ENCODE results near the gene GAL3ST3. TPM values are rescaled to one million over a fixed set of nuclear protein-coding genes. Genes with fewer than 3 reads are reported as not detected.
"Not testable (repeated sequence)": the region's sequence is repeated elsewhere in the genome, so short reads cannot be mapped to it uniquely, and the experiment has no call there.

Gene GAL3ST3
- polyA plus RNA-seq, 6 donors from 2014 or later = not detected

- Mint-ChIP-seq H3K27me3 (peaks cover 0 to 27% (median 14%) of the 10 kb centered on the region in 3 donors), H3K36me3 (no peaks in the 10 kb centered on the region), H3K4me1 (peaks cover 0 to 6% (median 0%) of the 10 kb centered on the region in 3 donors), H3K9me3 (no peaks in the 10 kb centered on the region), H3K27ac (no peak overlapping the region), H3K4me3 (peak overlapping the region in 1 of 8 donors; percentile 20)
- ATAC-seq (ENCODE audit: low read depth in 2 of 2) (no peak), DNase-seq (no peak)
Measured at GRCh38 chr11:66012371-66012945, 36.5 kb downstream of the GAL3ST3 start.

- ATAC-seq (ENCODE audit: low read depth in 2 of 2) (peak in 1 of 2 donors; percentile 25), DNase-seq (no peak)
- peak within 1 kb of the TSS in 1 of 6 donors; percentile 74 for H3K27ac Mint-ChIP-seq
- H3K36me3 Mint-ChIP-seq = no peaks in the 10 kb centered on the region
- H3K4me1 Mint-ChIP-seq = peaks cover 0 to 6% (median 0%) of the 10 kb centered on the region in 3 donors
- H3K27me3 Mint-ChIP-seq = peaks cover 0 to 27% (median 14%) of the 10 kb centered on the region in 3 donors
- no peaks in the 10 kb centered on the region for H3K9me3 Mint-ChIP-seq
- peak within 1 kb of the TSS in 2 of 8 donors; percentile 20 to 29 for H3K4me3 Mint-ChIP-seq
Measured at GRCh38 chr11:66011785-66012303, 37.1 kb downstream of the GAL3ST3 start, which contains the start of gene CST6. Gene CST6 (plus strand): TSS chr11:66012008. CDS start chr11:66012045, 37 bp downstream.

- DNase-seq (no peak), ATAC-seq (ENCODE audit: low read depth in 2 of 2) (no peak)
- H3K27ac Mint-ChIP-seq = peak overlapping the region in 1 of 6 donors; percentile 74
- no peaks in the 10 kb centered on the region for H3K9me3 Mint-ChIP-seq
- no peaks in the 10 kb centered on the region for H3K36me3 Mint-ChIP-seq
- H3K4me3 Mint-ChIP-seq = no peak overlapping the region
- peaks cover 0 to 6% (median 0%) of the 10 kb centered on the region in 3 donors for H3K4me1 Mint-ChIP-seq
- H3K27me3 Mint-ChIP-seq = peaks cover 0 to 27% (median 14%) of the 10 kb centered on the region in 3 donors
Measured at GRCh38 chr11:66011239-66011784, 37.6 kb downstream of the GAL3ST3 start.

- Mint-ChIP-seq H3K4me3 (peak overlapping the region in 2 of 8 donors; percentile 12 to 72), H3K27me3 (peaks cover 0 to 27% (median 13%) of the 10 kb centered on the region in 3 donors)
- not testable (repeated sequence) for H3K27ac Mint-ChIP-seq; H3K9me3 Mint-ChIP-seq; H3K36me3 Mint-ChIP-seq; ATAC-seq (ENCODE audit: low read depth in 2 of 2); H3K4me1 Mint-ChIP-seq; DNase-seq
Measured at GRCh38 chr11:66010036-66010435, 38.9 kb downstream of the GAL3ST3 start.

GRCh38 chr11:66008468-66009101 is 40.4 kb downstream of the GAL3ST3 start:
- no peaks in the 10 kb centered on the region for H3K9me3 Mint-ChIP-seq
- peaks cover 0 to 16% (median 6%) of the 10 kb centered on the region in 3 donors for H3K27me3 Mint-ChIP-seq
- ATAC-seq (ENCODE audit: low read depth in 2 of 2) (no peak), DNase-seq (no peak)
- no peaks in the 10 kb centered on the region for H3K36me3 Mint-ChIP-seq
- H3K4me3 Mint-ChIP-seq = no peak overlapping the region
- no peak overlapping the region for H3K27ac Mint-ChIP-seq
- peaks cover 0 to 15% (median 0%) of the 10 kb centered on the region in 3 donors for H3K4me1 Mint-ChIP-seq

- H3K27ac Mint-ChIP-seq = no peak overlapping the region
- ATAC-seq (ENCODE audit: low read depth in 2 of 2) (no peak), DNase-seq (no peak)
- no peak overlapping the region for H3K4me3 Mint-ChIP-seq
- H3K4me1 Mint-ChIP-seq = peaks cover 2 to 20% (median 4%) of the 10 kb centered on the region in 3 donors
- no peaks in the 10 kb centered on the region for H3K9me3 Mint-ChIP-seq
- no peaks in the 10 kb centered on the region for H3K36me3 Mint-ChIP-seq
- H3K27me3 Mint-ChIP-seq = peaks cover 0 to 11% (median 6%) of the 10 kb centered on the region in 3 donors
Measured at GRCh38 chr11:66008095-66008467, 40.9 kb downstream of the GAL3ST3 start.

- Mint-ChIP-seq H3K27me3 (peaks cover 0 to 6% (median 3%) of the 10 kb centered on the region in 3 donors), H3K9me3 (no peaks in the 10 kb centered on the region), H3K4me3 (no peak overlapping the region), H3K36me3 (no peaks in the 10 kb centered on the region), H3K4me1 (peaks cover 3 to 25% (median 13%) of the 10 kb centered on the region in 3 donors), H3K27ac (peak overlapping the region in 1 of 6 donors; percentile 57)
- DNase-seq = no peak
- no peak for ATAC-seq (ENCODE audit: low read depth in 2 of 2)
Measured at GRCh38 chr11:66007201-66007634, 41.7 kb downstream of the GAL3ST3 start.

- H3K4me3 Mint-ChIP-seq = peak overlapping the region in 1 of 8 donors; percentile 19
- DNase-seq (no peak), ATAC-seq (ENCODE audit: low read depth in 2 of 2) (no peak)
- H3K27ac Mint-ChIP-seq = no peak overlapping the region
- H3K4me1 Mint-ChIP-seq = peaks cover 5 to 29% (median 17%) of the 10 kb centered on the region in 3 donors
- H3K9me3 Mint-ChIP-seq = no peaks in the 10 kb centered on the region
- peaks cover 0 to 6% (median 0%) of the 10 kb centered on the region in 3 donors for H3K27me3 Mint-ChIP-seq
- H3K36me3 Mint-ChIP-seq = no peaks in the 10 kb centered on the region
Measured at GRCh38 chr11:66006891-66007176, 42.1 kb downstream of the GAL3ST3 start.

GRCh38 chr11:66006134-66006890 is 42.6 kb downstream of the GAL3ST3 start:
- peaks cover 0 to 6% (median 0%) of the 10 kb centered on the region in 3 donors for H3K27me3 Mint-ChIP-seq
- H3K9me3 Mint-ChIP-seq = no peaks in the 10 kb centered on the region
- ATAC-seq (ENCODE audit: low read depth in 2 of 2) (no peak), DNase-seq (no peak)
- H3K4me3 Mint-ChIP-seq = peak overlapping the region in 2 of 8 donors; percentile 49 to 76
- no peaks in the 10 kb centered on the region for H3K36me3 Mint-ChIP-seq
- H3K4me1 Mint-ChIP-seq = peaks cover 10 to 33% (median 22%) of the 10 kb centered on the region in 3 donors
- H3K27ac Mint-ChIP-seq = peak overlapping the region in 2 of 6 donors; percentile 18 to 57

GRCh38 chr11:66004186-66004585 is 44.8 kb downstream of the GAL3ST3 start:
- Mint-ChIP-seq H3K27ac (no peak overlapping the region), H3K9me3 (no peaks in the 10 kb centered on the region), H3K27me3 (no peaks in the 10 kb centered on the region), H3K4me3 (peak overlapping the region in 7 of 8 donors; percentile 20 to 94 (median 73)), H3K4me1 (peaks cover 18 to 49% (median 34%) of the 10 kb centered on the region in 3 donors), H3K36me3 (no peaks in the 10 kb centered on the region)
- ATAC-seq (ENCODE audit: low read depth in 2 of 2) (no peak), DNase-seq (no peak)

- H3K36me3 Mint-ChIP-seq = peaks cover under 1 to 4% of the 10 kb centered on the region in 2 donors
- ATAC-seq (ENCODE audit: low read depth in 2 of 2) (no peak), DNase-seq (no peak)
- H3K27me3 Mint-ChIP-seq = no peaks in the 10 kb centered on the region
- peak overlapping the region; percentile 77 to 100 (median 96) for H3K4me3 Mint-ChIP-seq
- peak overlapping the region in 4 of 6 donors; percentile 28 to 85 (median 58) for H3K27ac Mint-ChIP-seq
- H3K4me1 Mint-ChIP-seq = peaks cover 18 to 50% (median 34%) of the 10 kb centered on the region in 3 donors
- H3K9me3 Mint-ChIP-seq = no peaks in the 10 kb centered on the region
Measured at GRCh38 chr11:66003291-66003690, 45.7 kb downstream of the GAL3ST3 start.

- H3K27ac Mint-ChIP-seq = peak overlapping the region; percentile 72 to 100 (median 98)
- peak; percentile 70 to 74 for ATAC-seq (ENCODE audit: low read depth in 2 of 2)
- no peaks in the 10 kb centered on the region for H3K27me3 Mint-ChIP-seq
- no peaks in the 10 kb centered on the region for H3K9me3 Mint-ChIP-seq
- peaks cover 19 to 50% (median 37%) of the 10 kb centered on the region in 3 donors for H3K4me1 Mint-ChIP-seq
- peak overlapping the region; percentile 94 to 100 (median 99) for H3K4me3 Mint-ChIP-seq
- peaks cover 6 to 9% of the 10 kb centered on the region in 2 donors for H3K36me3 Mint-ChIP-seq
- no peak for DNase-seq
Measured at GRCh38 chr11:66002648-66003225, 46.2 kb downstream of the GAL3ST3 start.

Data from naive B cell (primary cell).